Choroid plexus epithelial cell (primary cell): Measurements from ENCODE around the gene GBP2.

ENCODE experiments used
- DNase-seq: peaks from one replicate; pipeline ENCODE4 v3.0.0-alpha.2; 2010; ENCODE audit warnings: low read depth
- H3K4me3 ChIP-seq: 2 replicates; pipeline ENCODE4 v1.5.1; 2011; ENCODE audit warnings: low read depth, mild to moderate bottlenecking, control low read depth, low read length, moderate library complexity
- TF ChIP-seq, protein P1 (sequence below): conservative IDR thresholded peaks from 2 replicates; pipeline ENCODE4 v1.5.1; 2011; ENCODE audit warnings: low read depth, mild to moderate bottlenecking, control low read depth, inconsistent platforms, low read length, moderate library complexity

The GBP2 gene

DNA sequence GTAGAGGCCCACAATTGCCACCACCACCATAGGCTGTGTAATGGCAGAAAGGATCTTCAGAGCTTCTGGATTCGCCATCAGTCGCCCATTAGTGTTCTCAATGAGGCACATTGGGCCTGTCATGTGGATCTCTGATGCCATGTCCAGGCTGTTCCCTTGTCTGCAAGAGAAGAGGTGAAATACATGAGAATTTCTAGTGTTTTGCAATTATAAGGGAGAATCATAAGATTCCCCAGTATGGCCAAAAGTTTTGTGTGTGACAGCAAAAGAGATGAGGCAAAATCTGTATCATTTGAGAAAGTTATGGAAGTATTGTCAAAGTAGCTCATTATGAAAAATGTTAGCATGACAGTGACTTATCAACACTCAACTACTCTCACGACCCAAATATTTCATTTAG, 62.8 kb downstream of the GBP2 start:
- TF ChIP-seq, protein P1, sequence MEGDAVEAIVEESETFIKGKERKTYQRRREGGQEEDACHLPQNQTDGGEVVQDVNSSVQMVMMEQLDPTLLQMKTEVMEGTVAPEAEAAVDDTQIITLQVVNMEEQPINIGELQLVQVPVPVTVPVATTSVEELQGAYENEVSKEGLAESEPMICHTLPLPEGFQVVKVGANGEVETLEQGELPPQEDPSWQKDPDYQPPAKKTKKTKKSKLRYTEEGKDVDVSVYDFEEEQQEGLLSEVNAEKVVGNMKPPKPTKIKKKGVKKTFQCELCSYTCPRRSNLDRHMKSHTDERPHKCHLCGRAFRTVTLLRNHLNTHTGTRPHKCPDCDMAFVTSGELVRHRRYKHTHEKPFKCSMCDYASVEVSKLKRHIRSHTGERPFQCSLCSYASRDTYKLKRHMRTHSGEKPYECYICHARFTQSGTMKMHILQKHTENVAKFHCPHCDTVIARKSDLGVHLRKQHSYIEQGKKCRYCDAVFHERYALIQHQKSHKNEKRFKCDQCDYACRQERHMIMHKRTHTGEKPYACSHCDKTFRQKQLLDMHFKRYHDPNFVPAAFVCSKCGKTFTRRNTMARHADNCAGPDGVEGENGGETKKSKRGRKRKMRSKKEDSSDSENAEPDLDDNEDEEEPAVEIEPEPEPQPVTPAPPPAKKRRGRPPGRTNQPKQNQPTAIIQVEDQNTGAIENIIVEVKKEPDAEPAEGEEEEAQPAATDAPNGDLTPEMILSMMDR, result no peak
- no peak for DNase-seq
- no peak overlapping the region for H3K4me3 ChIP-seq

DNA sequence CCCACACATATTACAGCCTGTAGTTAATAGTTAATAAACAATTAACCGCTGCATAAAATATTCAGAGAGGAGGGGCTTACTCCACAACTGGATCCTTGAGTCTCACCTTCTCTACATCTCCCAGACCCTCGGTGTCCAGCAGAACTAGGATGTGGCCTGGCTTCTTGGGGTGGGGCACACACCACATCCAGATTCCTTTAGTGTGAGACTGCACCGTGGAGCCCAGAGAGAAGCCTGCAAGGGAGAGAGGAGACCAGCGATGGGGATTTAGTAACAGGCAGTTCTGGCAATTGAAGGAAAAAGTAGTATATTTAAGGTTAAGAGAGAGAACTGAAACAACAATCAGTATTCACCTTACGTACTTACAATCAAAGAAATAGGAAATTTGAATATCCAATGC, 65.8 kb downstream of the GBP2 start:
- H3K4me3 ChIP-seq, result no peak overlapping the region
- no peak for DNase-seq

More for the DNA sequence above, 65.8 kb downstream of the GBP2 start:
- TF ChIP-seq, protein P1, result no peak
